ENCODE data around the gene ZBTB12. TPM values are rescaled to one million over a fixed set of nuclear protein-coding genes. Genes with fewer than 3 reads are reported as not detected.

ZBTB12 gene
- total and polyA plus RNA-seq, 9 of the 15 experiments (the other 6 are each of a cell fraction or from before 2014, with no cell fraction given): 0.03 to 12.4 (median 5.8) TPM; not detected in 1

DNA sequence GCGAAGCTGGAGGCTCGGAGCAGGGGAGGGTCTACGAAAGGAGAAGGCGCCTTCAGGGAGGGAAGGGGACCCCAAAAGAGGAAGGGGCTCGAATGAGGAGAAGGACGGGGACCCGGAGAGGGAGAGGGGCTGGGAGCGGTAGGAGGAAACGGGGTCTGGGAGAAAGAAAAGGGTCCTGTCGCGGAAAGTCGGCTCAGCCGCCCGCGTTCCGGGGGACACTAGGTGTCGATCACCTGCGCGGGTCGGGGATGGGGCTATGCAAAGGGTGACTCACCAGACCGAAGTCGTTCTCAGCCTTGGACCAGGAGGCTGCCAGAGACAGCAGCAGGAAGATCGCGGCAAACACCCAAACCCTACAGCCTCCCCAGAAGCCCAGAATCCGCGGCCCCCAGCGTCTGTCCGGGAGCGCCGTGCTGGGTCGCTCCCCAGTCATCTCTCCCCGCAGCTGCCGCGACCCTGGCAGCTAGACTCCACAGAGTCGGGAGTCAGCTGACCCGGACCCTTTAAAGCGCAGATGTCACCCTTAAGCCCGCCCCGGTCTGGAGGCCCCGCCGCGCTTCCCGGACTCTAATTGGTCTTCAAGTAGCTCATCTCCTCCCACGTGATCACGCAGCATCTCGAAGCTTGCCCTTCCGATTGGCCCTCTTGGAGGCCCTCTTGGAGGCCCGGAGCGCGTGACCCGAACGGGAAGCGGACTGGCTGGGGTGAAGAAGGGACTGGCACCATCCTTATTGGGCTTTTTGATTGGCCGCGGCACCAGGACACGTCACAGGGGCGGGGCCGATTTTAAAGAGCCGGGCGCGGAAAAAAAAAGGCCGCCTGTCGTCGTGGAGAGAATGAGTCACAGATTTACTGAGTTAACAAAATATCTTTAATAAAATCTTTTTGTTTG, 39.3 kb downstream of the ZBTB12 start, which contains the start of gene NEU1 (continued):
- TF ChIP-seq, protein P1, sequence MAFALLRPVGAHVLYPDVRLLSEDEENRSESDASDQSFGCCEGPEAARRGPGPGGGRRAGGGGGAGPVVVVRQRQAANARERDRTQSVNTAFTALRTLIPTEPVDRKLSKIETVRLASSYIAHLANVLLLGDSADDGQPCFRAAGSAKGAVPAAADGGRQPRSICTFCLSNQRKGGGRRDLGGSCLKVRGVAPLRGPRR (CRISPR knock-in tag; IDR thresholded peaks at IDR 0.05): peak; percentile 20; the same call in 1 of the 2 replicates
- TF ChIP-seq RBM39 (optimal IDR thresholded peaks at IDR 0.05; ENCODE audit: low read depth, low read length) (no peak), WHSC1 (IDR thresholded peaks at IDR 0.05; ENCODE audit: low read length) (no peak), TARDBP (IDR thresholded peaks at IDR 0.05) (no peak), BRD4 (IDR thresholded peaks at IDR 0.05) (no peak), POLR2G (IDR thresholded peaks at IDR 0.05; ENCODE audit: low read depth, low read length) (peak; percentile 100), C11orf30 (IDR thresholded peaks at IDR 0.05; ENCODE audit: low read depth) (peak; percentile 89), CREB3L1 (IDR thresholded peaks at IDR 0.05; ENCODE audit: borderline replicate concordance, low read depth) (peak; percentile 49; the same call in 1 of the 2 replicates), RREB1 (CRISPR knock-in tag; IDR thresholded peaks at IDR 0.05) (peak; percentile 96), E2F3 (CRISPR knock-in tag; IDR thresholded peaks at IDR 0.05) (peak; percentile 64; the same call in 1 of the 2 replicates), ELK3 (CRISPR knock-in tag; IDR thresholded peaks at IDR 0.05) (no peak), ZFP91 (CRISPR knock-in tag; IDR thresholded peaks at IDR 0.05) (peak; percentile 92), MEF2A (IDR thresholded peaks at IDR 0.05; ENCODE audit: control insufficient read depth, low read depth, low read length) (no peak), ZBTB5 (IDR thresholded peaks at IDR 0.05) (0 out of 2 replicates have a peak, but pooled peaks have one; percentile 33)
